HepG2 (cell line): ENCODE data around the gene PCSK6. TPM values are rescaled to one million over a fixed set of nuclear protein-coding genes. Genes with fewer than 3 reads are reported as not detected.

Source experiments
- E2F2 ChIP-seq: sonication (generic); formaldehyde crosslinking; IDR thresholded peaks from 2 replicates; pipeline ENCODE4 v1.4.0; 2020; ENCODE audit warnings: missing genetic modification reagents, borderline replicate concordance
- GRHL1 ChIP-seq: sonication (generic); formaldehyde crosslinking; conservative IDR thresholded peaks from 2 replicates; pipeline ENCODE4 v1.8.0; 2022; ENCODE audit warnings: missing genetic modification reagents
- HDAC2 ChIP-seq: sonication (generic); formaldehyde crosslinking; IDR thresholded peaks from 2 replicates; pipeline ENCODE4 v1.4.0; 2020; ENCODE audit warnings: missing genetic modification reagents
- JARID2 ChIP-seq: sonication (generic); formaldehyde crosslinking; IDR thresholded peaks from 2 replicates; pipeline ENCODE4 v1.8.1; 2023; ENCODE audit warnings: missing genetic modification reagents, inconsistent platforms; ENCODE audit not compliant: insufficient replicate concordance
- MBNL3 ChIP-seq: fragments of 250-450 bp; sonication (Bioruptor Pico); conservative IDR thresholded peaks from 2 replicates; pipeline ENCODE4 v1.8.0; 2022; ENCODE audit warnings: mild to moderate bottlenecking, inconsistent platforms
- NFE2L1 ChIP-seq: sonication (generic); formaldehyde crosslinking; IDR thresholded peaks from 2 replicates; pipeline ENCODE4 v1.4.0; 2020; ENCODE audit warnings: missing genetic modification reagents, mild to moderate bottlenecking, borderline replicate concordance
- PBX2 ChIP-seq: IDR thresholded peaks from 2 replicates; pipeline ENCODE4 v1.6.1; 2016; ENCODE audit warnings: control low read depth
- PHF21A ChIP-seq: sonication (generic); formaldehyde crosslinking; IDR thresholded peaks from 2 replicates; pipeline ENCODE4 v1.5.0; 2020; ENCODE audit warnings: mild to moderate bottlenecking, missing genetic modification reagents
- RFXAP ChIP-seq: sonication (generic); formaldehyde crosslinking; IDR thresholded peaks from 2 replicates; pipeline ENCODE4 v1.4.0; 2020; ENCODE audit warnings: missing genetic modification reagents, borderline replicate concordance
- RXRA ChIP-seq: sonication (generic); formaldehyde crosslinking; IDR thresholded peaks from 2 replicates; pipeline ENCODE4 v1.5.1; 2020; ENCODE audit warnings: missing genetic modification reagents
- SNAI1 ChIP-seq: sonication (generic); formaldehyde crosslinking; IDR thresholded peaks from 2 replicates; pipeline ENCODE4 v1.5.0; 2020; ENCODE audit warnings: mild to moderate bottlenecking, missing genetic modification reagents, borderline replicate concordance
- SP140L ChIP-seq: sonication (generic); formaldehyde crosslinking; IDR thresholded peaks from 2 replicates; pipeline ENCODE4 v1.4.0; 2020; ENCODE audit warnings: missing genetic modification reagents, borderline replicate concordance
- THRA ChIP-seq: sonication (generic); formaldehyde crosslinking; IDR thresholded peaks from 2 replicates; pipeline ENCODE4 v1.4.0; 2020; ENCODE audit warnings: missing genetic modification reagents, borderline replicate concordance
- ZBTB3 ChIP-seq: sonication (generic); formaldehyde crosslinking; IDR thresholded peaks from 2 replicates; pipeline ENCODE4 v1.4.0; 2020; ENCODE audit warnings: low read depth, mild to moderate bottlenecking, moderate library complexity, missing genetic modification reagents, borderline replicate concordance
- ZNF124 ChIP-seq: sonication (generic); formaldehyde crosslinking; IDR thresholded peaks from 2 replicates; pipeline ENCODE4 v1.4.0; 2020; ENCODE audit warnings: missing genetic modification reagents
- ZNF329 ChIP-seq: sonication (generic); formaldehyde crosslinking; IDR thresholded peaks from 2 replicates; pipeline ENCODE4 v1.9.0; 2021; ENCODE audit warnings: low read depth, mild to moderate bottlenecking, missing genetic modification reagents
- ZNF354B ChIP-seq: sonication (generic); formaldehyde crosslinking; IDR thresholded peaks from 2 replicates; pipeline ENCODE4 v1.8.0; 2022; ENCODE audit warnings: mild to moderate bottlenecking, missing genetic modification reagents
- ZNF749 ChIP-seq: sonication (generic); formaldehyde crosslinking; IDR thresholded peaks from 2 replicates; pipeline ENCODE4 v1.8.0; 2022; ENCODE audit warnings: mild to moderate bottlenecking, missing genetic modification reagents, moderate library complexity, borderline replicate concordance
- ZNF841 ChIP-seq: sonication (generic); formaldehyde crosslinking; IDR thresholded peaks from 2 replicates; pipeline ENCODE4 v1.8.1; 2023; ENCODE audit warnings: missing genetic modification reagents, borderline replicate concordance
- ZSCAN30 ChIP-seq: sonication (generic); formaldehyde crosslinking; IDR thresholded peaks from 2 replicates; pipeline ENCODE4 v1.5.0; 2020; ENCODE audit warnings: mild to moderate bottlenecking, missing genetic modification reagents
- ZSCAN5A ChIP-seq: sonication (generic); formaldehyde crosslinking; IDR thresholded peaks from 2 replicates; pipeline ENCODE4 v1.8.0; 2022; ENCODE audit warnings: mild to moderate bottlenecking, missing genetic modification reagents, borderline replicate concordance
- polyA plus RNA-seq, 8 experiments: library from polyadenylated mRNA; depleted of rRNA in 3 of 8; stranded (reverse) in 7 of 8; unstranded in 1 of 8; fragments of >200 nt; fragmentation: Illumina TruSeq in 4 of 8; extraction: Trizol in 4 of 8; gene quantifications; 2 replicates each; pipeline versions ENCODE4 v1.2.1 to v1.2.3, GENCODE V29; 2011 to 2016; ENCODE audit warnings: low read depth in 4 of 8, missing spikeins in 1 of 8, mixed read lengths in 1 of 8; ENCODE audit not compliant: insufficient read depth in 1 of 8
- total RNA-seq, 5 experiments: library from RNA; depleted of rRNA; stranded (reverse); fragments of >200 nt; fragmentation: Illumina TruSeq; extraction: Trizol; gene quantifications; 2 replicates each; pipeline ENCODE4 v1.2.3, GENCODE V29; 2016; ENCODE audit warnings: low read depth in 1 of 5

Gene PCSK6
- total and polyA plus RNA-seq, 2 of the 13 experiments (the other 11 are each of a cell fraction or from before 2014, with no cell fraction given) = 56.5 to 155 TPM

GRCh38 chr15:101277038-101277822, 212.3 kb downstream of the PCSK6 start, which contains the start of gene SELENOS (continued):
- no peak for TF ChIP-seq GRHL1 (CRISPR knock-in tag)
- TF ChIP-seq RXRA (CRISPR knock-in tag) = no peak
- no peak for TF ChIP-seq ZNF124 (CRISPR knock-in tag)
- no peak for TF ChIP-seq NFE2L1 (CRISPR knock-in tag)
- TF ChIP-seq ZSCAN30 (CRISPR knock-in tag) = no peak
- TF ChIP-seq ZNF749 (CRISPR knock-in tag) = peak; percentile 79; the same call in 1 of the 2 replicates
- no peak for TF ChIP-seq MBNL3 (CRISPR knock-in tag)
- TF ChIP-seq RFXAP (CRISPR knock-in tag) = peak; percentile 97
- no peak for TF ChIP-seq ZNF354B (CRISPR knock-in tag)
- no peak for TF ChIP-seq THRA (CRISPR knock-in tag)
- TF ChIP-seq SP140L = no peak
- peak; percentile 49; the same call in 1 of the 2 replicates for TF ChIP-seq E2F2 (CRISPR knock-in tag)
- TF ChIP-seq PBX2 (CRISPR knock-in tag) = no peak
- TF ChIP-seq HDAC2 (CRISPR knock-in tag) = no peak; the same call in 1 of the 2 replicates
- peak; percentile 44; the same call in 1 of the 2 replicates for TF ChIP-seq ZBTB3 (CRISPR knock-in tag)
- TF ChIP-seq JARID2 (CRISPR knock-in tag) = no peak
- TF ChIP-seq ZSCAN5A = no peak
- no peak for TF ChIP-seq SNAI1
- TF ChIP-seq ZNF841 (CRISPR knock-in tag) = no peak
- 0 out of 2 replicates have a peak, but pooled peaks have one; percentile 30 for TF ChIP-seq ZNF329
- TF ChIP-seq PHF21A (CRISPR knock-in tag) = no peak
